Tibial nerve (tissue), 4 donors: Measurements from ENCODE around the gene ADGRG6. TPM values are rescaled to one million over a fixed set of nuclear protein-coding genes. Genes with fewer than 3 reads are reported as not detected.

ENCODE experiments used
- DNase-seq, 2 donors: peaks; one replicate each; pipeline ENCODE4 v3.0.0-alpha.2; 2019; ENCODE audit warnings: low spot score in 2 of 2
- H3K27ac ChIP-seq, 4 donors: fragments of 200-600 bp; sonication (generic) in 3 of 4; one replicate each; pipeline ENCODE4 v1.5.1; 2017 to 2019; ENCODE audit warnings: mild to moderate bottlenecking in 1 of 4
- H3K27me3 ChIP-seq, 2 donors: fragments of 200-600 bp; sonication (generic) in 1 of 2; one replicate each; pipeline versions ENCODE4 v1.5.1 to v1.6.0; 2017 to 2019
- H3K36me3 ChIP-seq, 3 donors: fragments of 200-600 bp; sonication (generic); one replicate each; pipeline ENCODE4 v1.5.1; 2018 to 2019
- H3K4me1 ChIP-seq, 4 donors: fragments of 200-600 bp; sonication (generic) in 3 of 4; one replicate each; pipeline ENCODE4 v1.5.1; 2017 to 2019
- H3K4me3 ChIP-seq, 4 donors: fragments of 200-600 bp; sonication (generic) in 3 of 4; one replicate each; pipeline ENCODE4 v1.5.1; 2017 to 2019; ENCODE audit warnings: mild to moderate bottlenecking in 1 of 4, moderate library complexity in 1 of 4
- H3K9me3 ChIP-seq, 4 donors: fragments of 200-600 bp; sonication (generic) in 3 of 4; one replicate each; pipeline ENCODE4 v1.5.1; 2017 to 2019
- EP300 ChIP-seq, 2 donors: sonication (generic); formaldehyde crosslinking; IDR thresholded peaks; one replicate each; pipeline ENCODE4 v1.6.1; 2017; ENCODE audit warnings: antibody characterized with exemption in 2 of 2, mild to moderate bottlenecking in 1 of 2
- POLR2A ChIP-seq, 2 donors: fragments of 450-650 bp; IDR thresholded peaks; one replicate each; pipeline ENCODE4 v1.6.1; 2017; ENCODE audit warnings: antibody characterized with exemption in 2 of 2, mild to moderate bottlenecking in 2 of 2, moderate library complexity in 2 of 2
- WGBS, 2 donors: methylation state at CpG; one replicate each; pipeline ENCODE4 v1.1.5; 2018; 5-methylcytosine and 5-hydroxymethylcytosine counted together
- total RNA-seq, 4 donors: library from RNA; depleted of rRNA; stranded (reverse); fragments of >200 nt; gene quantifications; one replicate each; pipeline ENCODE4 v1.1.0, GENCODE V29; 2016
- TF ChIP-seq, protein P1 (sequence below), 5 experiments: fragments of 200-600 bp in 3 of 5; fragments of 450-650 bp in 2 of 5; sonication (generic) in 3 of 5; IDR thresholded peaks; one replicate each; pipeline ENCODE4 v1.5.1; 2016 to 2019; ENCODE audit warnings: antibody characterized with exemption in 5 of 5, mild to moderate bottlenecking in 3 of 5, moderate library complexity in 2 of 5

Gene ADGRG6
- total RNA-seq, 4 donors from 2014 or later = 35.4 to 59.9 (median 39.1) TPM

- no peak for DNase-seq
- TF ChIP-seq, protein P1, sequence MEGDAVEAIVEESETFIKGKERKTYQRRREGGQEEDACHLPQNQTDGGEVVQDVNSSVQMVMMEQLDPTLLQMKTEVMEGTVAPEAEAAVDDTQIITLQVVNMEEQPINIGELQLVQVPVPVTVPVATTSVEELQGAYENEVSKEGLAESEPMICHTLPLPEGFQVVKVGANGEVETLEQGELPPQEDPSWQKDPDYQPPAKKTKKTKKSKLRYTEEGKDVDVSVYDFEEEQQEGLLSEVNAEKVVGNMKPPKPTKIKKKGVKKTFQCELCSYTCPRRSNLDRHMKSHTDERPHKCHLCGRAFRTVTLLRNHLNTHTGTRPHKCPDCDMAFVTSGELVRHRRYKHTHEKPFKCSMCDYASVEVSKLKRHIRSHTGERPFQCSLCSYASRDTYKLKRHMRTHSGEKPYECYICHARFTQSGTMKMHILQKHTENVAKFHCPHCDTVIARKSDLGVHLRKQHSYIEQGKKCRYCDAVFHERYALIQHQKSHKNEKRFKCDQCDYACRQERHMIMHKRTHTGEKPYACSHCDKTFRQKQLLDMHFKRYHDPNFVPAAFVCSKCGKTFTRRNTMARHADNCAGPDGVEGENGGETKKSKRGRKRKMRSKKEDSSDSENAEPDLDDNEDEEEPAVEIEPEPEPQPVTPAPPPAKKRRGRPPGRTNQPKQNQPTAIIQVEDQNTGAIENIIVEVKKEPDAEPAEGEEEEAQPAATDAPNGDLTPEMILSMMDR (IDR thresholded peaks at IDR 0.05) = no peak
- TF ChIP-seq EP300 (IDR thresholded peaks at IDR 0.05) (no peak), POLR2A (IDR thresholded peaks at IDR 0.05) (no peak)
- Histone ChIP-seq H3K9me3 (no peaks in the 10 kb centered on the region), H3K27ac (peak overlapping the region in 1 of 4 donors; percentile 8), H3K36me3 (no peaks in the 10 kb centered on the region), H3K27me3 (no peaks in the 10 kb centered on the region), H3K4me1 (peaks cover 0 to 29% (median 2%) of the 10 kb centered on the region in 4 donors), H3K4me3 (no peak overlapping the region)
- WGBS, 2 donors = 86 to 95% methylated on average over 2 of the region's 2 CpGs
Observed at GRCh38 chr6:142328070-142328469, 26.3 kb downstream of the ADGRG6 start.

DNA sequence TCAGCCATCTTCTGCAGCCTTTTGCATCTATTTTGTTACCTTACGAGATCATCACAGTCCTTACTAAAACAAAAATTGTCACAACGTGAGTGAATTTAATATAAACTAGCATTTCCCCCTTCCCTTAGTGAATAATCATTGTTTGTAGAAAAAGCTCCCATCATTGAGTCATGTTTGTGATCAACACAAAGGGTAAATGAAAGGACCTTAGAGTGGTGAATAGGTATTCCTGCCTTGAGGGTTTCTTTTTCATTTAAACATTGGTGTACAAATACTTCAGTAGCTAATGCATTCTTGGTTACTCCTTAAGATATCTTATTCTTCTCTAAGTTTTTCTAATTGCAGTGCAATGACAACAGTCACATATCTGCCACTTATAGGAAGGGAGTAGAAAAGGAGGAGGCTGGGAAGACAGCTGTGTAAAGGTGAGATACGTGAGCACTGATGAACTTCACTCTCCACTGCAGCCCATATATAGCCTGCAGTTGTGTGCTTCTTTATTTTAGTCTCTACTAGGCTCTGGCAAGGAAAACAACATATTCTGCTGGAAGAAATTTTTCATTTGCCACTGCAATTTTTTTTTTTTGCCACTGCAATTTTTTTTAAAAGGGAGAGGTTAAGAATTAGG is 27.8 kb downstream of the ADGRG6 start:
- Histone ChIP-seq H3K9me3 (no peaks in the 10 kb centered on the region), H3K4me1 (peaks cover 0 to 38% (median 2%) of the 10 kb centered on the region in 4 donors), H3K4me3 (no peak overlapping the region), H3K36me3 (no peaks in the 10 kb centered on the region), H3K27me3 (no peaks in the 10 kb centered on the region), H3K27ac (peak overlapping the region in 1 of 4 donors; percentile 55)
- 75 to 81% methylated on average over 3 of the region's 3 CpGs for WGBS, 2 donors
- no peak for TF ChIP-seq POLR2A (IDR thresholded peaks at IDR 0.05)
- TF ChIP-seq EP300 (IDR thresholded peaks at IDR 0.05) = no peak
- TF ChIP-seq, protein P1 (IDR thresholded peaks at IDR 0.05) = no peak
- DNase-seq = no peak

DNA sequence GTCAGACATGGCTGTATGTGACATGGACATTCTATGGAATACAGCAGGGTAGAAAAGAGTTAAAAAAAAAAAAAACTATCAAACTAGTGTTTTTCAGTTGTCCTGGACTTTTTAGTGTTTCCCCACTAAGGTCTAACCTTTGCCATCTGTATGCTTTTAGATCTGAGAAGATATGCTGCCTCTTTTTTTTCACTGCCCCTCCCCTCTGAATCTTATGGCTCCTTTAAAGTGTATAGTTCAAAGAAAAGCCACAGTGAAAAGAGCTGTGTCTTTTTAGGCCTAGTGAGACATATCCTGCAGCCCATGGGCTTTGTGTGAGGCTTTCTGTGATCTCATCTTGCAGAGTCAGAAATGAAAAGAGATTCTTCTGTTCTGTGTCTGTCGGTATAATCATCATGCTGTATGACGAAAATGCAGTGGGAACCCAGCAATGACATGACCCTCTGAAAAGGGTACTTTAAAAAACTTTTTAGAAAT is 29.3 kb downstream of the ADGRG6 start:
- no peak for DNase-seq
- H3K4me1 ChIP-seq = peaks cover 0 to 48% (median 2%) of the 10 kb centered on the region in 4 donors
- no peaks in the 10 kb centered on the region for H3K27me3 ChIP-seq
- no peak overlapping the region for H3K4me3 ChIP-seq
- H3K36me3 ChIP-seq = no peaks in the 10 kb centered on the region
- 24% methylated on average over 2 of the region's 2 CpGs for WGBS, 2 donors
- peak overlapping the region in 2 of 4 donors; percentile 43 to 55 for H3K27ac ChIP-seq
- no peak for TF ChIP-seq POLR2A (IDR thresholded peaks at IDR 0.05)
- TF ChIP-seq, protein P1 (IDR thresholded peaks at IDR 0.05) = no peak
- no peak for TF ChIP-seq EP300 (IDR thresholded peaks at IDR 0.05)
- H3K9me3 ChIP-seq = no peaks in the 10 kb centered on the region

GRCh38 chr6:142331601-142332000 is 29.8 kb downstream of the ADGRG6 start:
- H3K27ac ChIP-seq = peak overlapping the region in 1 of 4 donors; percentile 55
- H3K9me3 ChIP-seq = no peaks in the 10 kb centered on the region
- H3K27me3 ChIP-seq = no peaks in the 10 kb centered on the region
- no peak for DNase-seq
- whole genome bisulfite sequencing, 2 donors = 39 to 45% methylated on average over 3 of the region's 3 CpGs
- H3K36me3 ChIP-seq = no peaks in the 10 kb centered on the region
- H3K4me1 ChIP-seq = peaks cover 0 to 49% (median 2%) of the 10 kb centered on the region in 4 donors
- no peak overlapping the region for H3K4me3 ChIP-seq
- TF ChIP-seq, protein P1 (IDR thresholded peaks at IDR 0.05) = no peak
- TF ChIP-seq EP300 (IDR thresholded peaks at IDR 0.05) (no peak), POLR2A (IDR thresholded peaks at IDR 0.05) (no peak)

- Histone ChIP-seq H3K27me3 (no peaks in the 10 kb centered on the region), H3K4me1 (peaks cover 0 to 42% (median 2%) of the 10 kb centered on the region in 4 donors), H3K4me3 (no peak overlapping the region), H3K36me3 (no peaks in the 10 kb centered on the region), H3K27ac (no peak overlapping the region), H3K9me3 (no peaks in the 10 kb centered on the region)
- TF ChIP-seq EP300 (IDR thresholded peaks at IDR 0.05) (no peak), POLR2A (IDR thresholded peaks at IDR 0.05) (no peak)
- TF ChIP-seq, protein P1 (IDR thresholded peaks at IDR 0.05) = no peak
- WGBS, 2 donors = 73% methylated on average over 7 of the region's 7 CpGs
- DNase-seq = no peak
Observed at GRCh38 chr6:142332393-142333098, 30.7 kb downstream of the ADGRG6 start.
